ENCODE measurements around the gene ALOX12. TPM values are rescaled to one million over a fixed set of nuclear protein-coding genes. Genes with fewer than 3 reads are reported as not detected.
"Not testable (repeated sequence)": the region's sequence is repeated elsewhere in the genome, so short reads cannot be mapped to it uniquely, and the experiment has no call there.

ALOX12 gene
- total RNA-seq, 1 experiment from 2014 or later, result not detected

GRCh38 chr17:6970992-6971391 lies 24.9 kb upstream of the ALOX12 start:
- Histone ChIP-seq H3K9ac (ENCODE audit: low read length) (no peak overlapping the region), H3K4me2 (ENCODE audit: low read length) (no peak overlapping the region)

GRCh38 chr17:6979440-6979839 lies 16.4 kb upstream of the ALOX12 start:
- RAD21 ChIA-PET (ENCODE audit: low non-redundant PET in 1 of 2, low total read pairs in 2 of 2, uncharacterized antibody in 2 of 2, unreplicated experiment in 2 of 2); POLR2A ChIA-PET; DNase-seq (ENCODE audit: low read depth, low spot score); H3K4me3 ChIP-seq (replicated peaks in 1 of 2; ENCODE audit: low read depth in 1 of 2, low read length in 2 of 2); H3K27ac ChIP-seq (ENCODE audit: low read depth, low read length); H4K20me1 ChIP-seq (ENCODE audit: insufficient read depth); H3K79me2 ChIP-seq (ENCODE audit: insufficient read depth, low read length); H2AFZ ChIP-seq (ENCODE audit: low read depth, low read length, poor library complexity, severe bottlenecking); H3K4me2 ChIP-seq (ENCODE audit: low read length); H3K4me1 ChIP-seq (ENCODE audit: control insufficient read depth in 1 of 2, insufficient read depth in 2 of 2, low read length in 2 of 2); H3K9me3 ChIP-seq (ENCODE audit: control insufficient read depth in 1 of 2, insufficient read depth in 1 of 2, low read depth in 1 of 2, low read length in 2 of 2); H3K27me3 ChIP-seq (ENCODE audit: insufficient read depth, low read length); CTCF ChIA-PET; intact Hi-C loops (cut with micrococcal nuclease); H3K9ac ChIP-seq (ENCODE audit: low read length); H3K9me2 ChIP-seq (ENCODE audit: insufficient read depth); ATAC-seq; BruUV-seq (replicated peaks); H3K36me3 ChIP-seq (ENCODE audit: control insufficient read depth in 1 of 2, insufficient read depth in 2 of 2, low read length in 2 of 2): not testable (repeated sequence)

More at GRCh38 chr17:6970992-6971391, 24.9 kb upstream of the ALOX12 start:
- H3K9me3 ChIP-seq (ENCODE audit: control insufficient read depth in 1 of 2, insufficient read depth in 1 of 2, low read depth in 1 of 2, low read length in 2 of 2), result no peaks in the 10 kb centered on the region
- no peak for ATAC-seq
- H4K20me1 ChIP-seq (ENCODE audit: insufficient read depth), result no peaks in the 10 kb centered on the region
- no peaks in the 10 kb centered on the region for H3K27me3 ChIP-seq (ENCODE audit: insufficient read depth, low read length)
- POLR2A ChIA-PET, result no interaction called here
- RAD21 ChIA-PET (ENCODE audit: low non-redundant PET in 1 of 2, low total read pairs in 2 of 2, uncharacterized antibody in 2 of 2, unreplicated experiment in 2 of 2), result no interaction called here
- intact Hi-C loops (cut with micrococcal nuclease), result no loop called here
- no peaks in the 10 kb centered on the region for H3K36me3 ChIP-seq (ENCODE audit: control insufficient read depth in 1 of 2, insufficient read depth in 2 of 2, low read length in 2 of 2)
- no peak overlapping the region for H3K27ac ChIP-seq (ENCODE audit: low read depth, low read length)
- no TSS peak for BruUV-seq (replicated peaks)
- no peak overlapping the region for H3K4me3 ChIP-seq (replicated peaks in 1 of 2; ENCODE audit: low read depth in 1 of 2, low read length in 2 of 2)
- H2AFZ ChIP-seq (ENCODE audit: low read depth, low read length, poor library complexity, severe bottlenecking), result no peak overlapping the region
- no peak for TF ChIP-seq CBX3 (IDR thresholded peaks at IDR 0.05; ENCODE audit: low read depth)
- TF ChIP-seq POLR2AphosphoS5 (IDR thresholded peaks at IDR 0.05; ENCODE audit: low read depth, low read length), result no peak
- no peak for TF ChIP-seq MAX (IDR thresholded peaks at IDR 0.05)
- TF ChIP-seq ZNF274 (IDR thresholded peaks at IDR 0.05; ENCODE audit: low read depth, low read length), result no peak
- TF ChIP-seq ZFX (IDR thresholded peaks at IDR 0.05), result no peak
- no peak for TF ChIP-seq JUND (IDR thresholded peaks at IDR 0.05)
- no peak for TF ChIP-seq CTCF (IDR thresholded peaks at IDR 0.05 in 2 of 3, conservative IDR thresholded peaks at IDR 0.05 in 1 of 3; ENCODE audit: borderline replicate concordance in 1 of 3, insufficient read depth in 1 of 3, low read depth in 2 of 3, low read length in 2 of 3)
- no peak for TF ChIP-seq ATF3 (IDR thresholded peaks at IDR 0.05)
- CTCF ChIA-PET, result no interaction called here
- no peak for DNase-seq (ENCODE audit: low read depth, low spot score)
- H3K4me1 ChIP-seq (ENCODE audit: control insufficient read depth in 1 of 2, insufficient read depth in 2 of 2, low read length in 2 of 2), result no peaks in the 10 kb centered on the region
- no peaks in the 10 kb centered on the region for H3K79me2 ChIP-seq (ENCODE audit: insufficient read depth, low read length)
- H3K9me2 ChIP-seq (ENCODE audit: insufficient read depth), result no peaks in the 10 kb centered on the region

Measured in HCT116 (cell line).